ENCODE results near the gene LGALS12.

LGALS12 gene

DNA sequence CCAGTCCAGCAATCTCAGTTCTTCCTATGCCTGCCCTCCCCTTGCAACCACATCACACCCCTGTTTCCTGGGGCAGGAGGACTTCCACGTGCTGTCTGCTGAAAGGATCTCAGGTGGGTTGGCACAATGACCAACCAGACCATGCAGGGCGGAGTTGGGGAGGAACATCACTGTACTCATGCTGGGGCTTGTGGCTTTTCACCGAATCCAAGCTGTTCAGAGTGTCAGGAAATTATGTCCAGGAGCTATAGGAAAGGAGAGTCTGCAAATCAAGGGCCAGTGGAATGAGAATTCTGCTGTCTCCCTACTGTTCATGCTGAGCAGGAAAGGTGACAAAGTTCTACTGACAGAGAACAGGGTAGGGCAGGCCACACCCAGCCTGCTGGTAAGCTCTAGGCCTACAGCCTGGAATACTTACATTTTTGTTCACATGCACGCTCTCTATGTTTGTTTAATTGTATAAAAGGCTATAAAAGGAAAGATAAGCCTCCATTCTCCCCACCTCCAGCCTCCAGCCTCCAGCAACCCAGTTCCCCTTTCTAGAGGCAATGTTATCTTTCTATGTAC, 59.0 kb downstream of the LGALS12 start:
- DNase-seq, result no peak
